Stimulated activated CD4-positive, alpha-beta T cell treated with anti-CD3 and anti-CD28 coated beads, Interleukin-12 subunit alpha, Interleukin-12 subunit beta, amount 100 ng/mL, for 48 hours (primary cell): ENCODE data around the gene PTPRE.

Experiments
- DNase-seq, 3 donors: peaks; one replicate each; pipeline ENCODE4 v3.0.0-alpha.2; 2020; ENCODE audit warnings: low read depth in 2 of 3, low spot score in 1 of 3

The PTPRE gene

GRCh38 chr10:128068398-128069285, 161.7 kb downstream of the PTPRE start:
- DNase-seq: no peak

- peak; percentile 51 to 75 (median 72) for DNase-seq
These were observed 162.6 kb downstream of the PTPRE start for GRCh38 chr10:128069351-128070051.

- no peak for DNase-seq
These were observed 163.3 kb downstream of the PTPRE start for GRCh38 chr10:128070161-128070560.

- no peak for DNase-seq
These were observed 164.0 kb downstream of the PTPRE start for GRCh38 chr10:128070721-128071416.

- no peak for DNase-seq
These were observed 164.5 kb downstream of the PTPRE start for GRCh38 chr10:128071417-128071782.

GRCh38 chr10:128072046-128072445, 165.1 kb downstream of the PTPRE start:
- no peak for DNase-seq

- DNase-seq: no peak
These were observed 166.2 kb downstream of the PTPRE start for GRCh38 chr10:128072941-128073645.

GRCh38 chr10:128073890-128074289, 167.0 kb downstream of the PTPRE start:
- DNase-seq: no peak

- no peak for DNase-seq
These were observed 167.7 kb downstream of the PTPRE start for GRCh38 chr10:128074589-128074988.

- DNase-seq: no peak
These were observed 170.4 kb downstream of the PTPRE start for GRCh38 chr10:128077155-128077875.

- DNase-seq: peak in 1 of 3 donors; percentile 37
These were observed 171.4 kb downstream of the PTPRE start for GRCh38 chr10:128078136-128078969.

GRCh38 chr10:128080231-128080630, 173.3 kb downstream of the PTPRE start:
- no peak for DNase-seq

GRCh38 chr10:128080641-128081040, 173.7 kb downstream of the PTPRE start:
- DNase-seq: no peak

- DNase-seq: no peak
These were observed 174.3 kb downstream of the PTPRE start for GRCh38 chr10:128081222-128081621.

- DNase-seq: no peak
These were observed 174.8 kb downstream of the PTPRE start for GRCh38 chr10:128081720-128082119.

- DNase-seq: no peak
These were observed 176.4 kb downstream of the PTPRE start for GRCh38 chr10:128083191-128083895.

GRCh38 chr10:128084364-128084763, 177.5 kb downstream of the PTPRE start:
- DNase-seq: no peak

GRCh38 chr10:128084991-128085390, 178.1 kb downstream of the PTPRE start:
- DNase-seq: no peak
